ENCODE results near the gene SYVN1. TPM values are rescaled to one million over a fixed set of nuclear protein-coding genes. Genes with fewer than 3 reads are reported as not detected.
A peak's percentile ranks its signal among the peaks of the same experiment; 100 is the strongest.
"Not testable (repeated sequence)": the region's sequence is repeated elsewhere in the genome, so short reads cannot be mapped to it uniquely, and the experiment has no call there.

Gene SYVN1
- total RNA-seq, 1 donor from 2014 or later = 232 TPM

GRCh38 chr11:65120831-65121230, 13.5 kb downstream of the SYVN1 start:
- H3K9me3 Mint-ChIP-seq = no peaks in the 10 kb centered on the region
- POLR2A ChIA-PET = interaction anchor here (0.8 to 15.3 kb wide), 7 partner anchors 9 to 264 kb away, joined by 3 to 546 read pairs (median 15); partner anchors contain the start of genes CAPN1, POLA2, SYVN1 and TM7SF2
- DNase-seq (no peak), ATAC-seq (ENCODE audit: low read depth) (no peak)
- H3K4me1 Mint-ChIP-seq = peaks cover 68% of the 10 kb centered on the region
- no peak for TF ChIP-seq CTCF (IDR thresholded peaks at IDR 0.05)
- H3K27me3 Mint-ChIP-seq = no peaks in the 10 kb centered on the region
- H3K36me3 Mint-ChIP-seq (ENCODE audit: low read depth) = peaks cover 72% of the 10 kb centered on the region
- CTCF ChIA-PET = interaction anchor here (0.9 to 3.1 kb wide), 6 partner anchors 9 to 273 kb away, joined by 3 to 27 read pairs (median 11); partner anchors contain the start of genes SYVN1 and TM7SF2
- peak overlapping the region; percentile 99 for H3K27ac Mint-ChIP-seq
- peak overlapping the region; percentile 99 for H3K4me3 Mint-ChIP-seq
- intact Hi-C loops (cut with micrococcal nuclease) = no loop called here

GRCh38 chr11:65119670-65119995, 14.7 kb downstream of the SYVN1 start:
- intact Hi-C loops (cut with micrococcal nuclease) = no loop called here
- TF ChIP-seq CTCF (IDR thresholded peaks at IDR 0.05) = no peak
- H3K4me1 Mint-ChIP-seq = peaks cover 71% of the 10 kb centered on the region
- H3K36me3 Mint-ChIP-seq (ENCODE audit: low read depth) = peaks cover 67% of the 10 kb centered on the region
- H3K4me3 Mint-ChIP-seq = no peak overlapping the region
- no peaks in the 10 kb centered on the region for H3K27me3 Mint-ChIP-seq
- ATAC-seq (ENCODE audit: low read depth) (no peak), DNase-seq (no peak)
- H3K27ac Mint-ChIP-seq = peak overlapping the region; percentile 57
- ChIA-PET CTCF (interaction anchor here (0.8 to 3.8 kb wide), 3 partner anchors 11 to 105 kb away, joined by 3 to 28 read pairs (median 24); partner anchors contain the start of gene ARL2), POLR2A (interaction anchor here (0.6 to 15.3 kb wide), 2 partner anchors 12 to 26 kb away, joined by 7 to 546 read pairs; partner anchors contain the start of gene SYVN1)
- no peaks in the 10 kb centered on the region for H3K9me3 Mint-ChIP-seq

GRCh38 chr11:65118891-65119669, 15.2 kb downstream of the SYVN1 start:
- not testable (repeated sequence) for H3K27me3 Mint-ChIP-seq; H3K9me3 Mint-ChIP-seq; H3K4me3 Mint-ChIP-seq; DNase-seq; ATAC-seq (ENCODE audit: low read depth)
- CTCF ChIA-PET = interaction anchor here (0.8 to 3.8 kb wide), 2 partner anchors 11 to 105 kb away, joined by 3 to 28 read pairs; partner anchors contain the start of gene ARL2
- Mint-ChIP-seq H3K36me3 (ENCODE audit: low read depth) (peaks cover 63% of the 10 kb centered on the region), H3K4me1 (peaks cover 71% of the 10 kb centered on the region), H3K27ac (peak overlapping the region; percentile 57)
- POLR2A ChIA-PET = interaction anchor here (0.6 to 15.3 kb wide), 5 partner anchors 12 to 105 kb away, joined by 4 to 546 read pairs (median 20); partner anchors contain the start of genes ARL2, CAPN1, SYVN1 and VPS51
- intact Hi-C loops (cut with micrococcal nuclease) = loop anchor here (1.0 kb wide), 1 partner anchor 9 kb away; no protein-coding TSS in a partner anchor

GRCh38 chr11:65118097-65118837, 16.1 kb downstream of the SYVN1 start:
- no peaks in the 10 kb centered on the region for H3K9me3 Mint-ChIP-seq
- peaks cover 63% of the 10 kb centered on the region for H3K36me3 Mint-ChIP-seq (ENCODE audit: low read depth)
- intact Hi-C loops (cut with micrococcal nuclease) = loop anchor here (1.0 kb wide), 1 partner anchor 8 kb away; no protein-coding TSS in a partner anchor
- TF ChIP-seq CTCF (IDR thresholded peaks at IDR 0.05) = peak; percentile 4
- H3K27ac Mint-ChIP-seq = peak overlapping the region; percentile 89
- no peaks in the 10 kb centered on the region for H3K27me3 Mint-ChIP-seq
- peaks cover 74% of the 10 kb centered on the region for H3K4me1 Mint-ChIP-seq
- DNase-seq (no peak), ATAC-seq (ENCODE audit: low read depth) (no peak)
- ChIA-PET CTCF (interaction anchor here (1.1 to 3.8 kb wide), 5 partner anchors 12 to 270 kb away, joined by 3 to 28 read pairs (median 3); partner anchors contain the start of genes CAPN1 and MAJIN), POLR2A (interaction anchor here (0.6 to 15.3 kb wide), 20 partner anchors 13 to 497 kb away, joined by 3 to 546 read pairs (median 4); partner anchors contain the start of genes ARL2, CAPN1, CDC42BPG and CDC42EP2)
- peak overlapping the region; percentile 87 for H3K4me3 Mint-ChIP-seq
